ENCODE measurements around the gene MED23. TPM values are rescaled to one million over a fixed set of nuclear protein-coding genes. Genes with fewer than 3 reads are reported as not detected.

Gene MED23
- total and polyA plus RNA-seq, 2 experiments from 2014 or later, result 8.6 to 23.6 TPM

- peaks cover 2% of the 10 kb centered on the region; the same call in 1 of the 3 replicates for H3K4me1 Mint-ChIP-seq
- H3K27me3 ChIP-seq (ENCODE audit: insufficient read depth), result no peaks in the 10 kb centered on the region
- H3K9me2 ChIP-seq (ENCODE audit: insufficient read depth), result no peaks in the 10 kb centered on the region
- H3K27ac ChIP-seq (ENCODE audit: low read depth), result no peak overlapping the region
- no peaks in the 10 kb centered on the region for H3K79me2 ChIP-seq (replicated peaks; ENCODE audit: insufficient read depth)
- no peak overlapping the region for H3K4me2 ChIP-seq
- no peak overlapping the region for H3K27ac Mint-ChIP-seq
- TF ChIP-seq REST (IDR thresholded peaks at IDR 0.05; ENCODE audit: unreplicated experiment), result no peak
- TF ChIP-seq CTCF (conservative IDR thresholded peaks at IDR 0.05; ENCODE audit: low read depth in 2 of 2), result no peak
- TF ChIP-seq NANOG (IDR thresholded peaks at IDR 0.05; ENCODE audit: borderline replicate concordance), result no peak
- no peak for TF ChIP-seq EZH2phosphoT487 (IDR thresholded peaks at IDR 0.05; ENCODE audit: unreplicated experiment)
- no peak for TF ChIP-seq ZNF331 (CRISPR knock-in tag; IDR thresholded peaks at IDR 0.05; ENCODE audit: low read depth)
- no peak for TF ChIP-seq POLR2AphosphoS5 (IDR thresholded peaks at IDR 0.05; ENCODE audit: low read depth)
- TF ChIP-seq CREB1 (CRISPR knock-in tag; IDR thresholded peaks at IDR 0.05; ENCODE audit: low read depth), result no peak
- TF ChIP-seq JUNB (IDR thresholded peaks at IDR 0.05; ENCODE audit: unreplicated experiment), result no peak
- TF ChIP-seq ETS1 (IDR thresholded peaks at IDR 0.05), result no peak
- no peak for TF ChIP-seq ZNF462 (CRISPR knock-in tag; IDR thresholded peaks at IDR 0.05)
- no peak for TF ChIP-seq STAT1 (IDR thresholded peaks at IDR 0.05; ENCODE audit: unreplicated experiment)
- TF ChIP-seq EZH2 (IDR thresholded peaks at IDR 0.05; ENCODE audit: low read depth, unreplicated experiment), result no peak
- no peak for TF ChIP-seq ZNF114 (CRISPR knock-in tag; IDR thresholded peaks at IDR 0.05)
- DNase-seq (ENCODE audit: low spot score) (no peak), ATAC-seq (no peak)
- H3F3A ChIP-seq (replicated peaks; ENCODE audit: low read depth), result no peaks in the 10 kb centered on the region
- H4K20me1 ChIP-seq (replicated peaks; ENCODE audit: insufficient read depth), result no peaks in the 10 kb centered on the region
- H3K9me3 Mint-ChIP-seq, result peaks cover 8% of the 10 kb centered on the region; the same call in 2 of the 3 replicates
- no peaks in the 10 kb centered on the region for H3K36me3 ChIP-seq (ENCODE audit: insufficient read depth)
- no peak overlapping the region for H3K4me3 Mint-ChIP-seq
- peaks cover 5% of the 10 kb centered on the region for H3K27me3 Mint-ChIP-seq (ENCODE audit: insufficient read depth, low read depth, poor library complexity)
- no peak overlapping the region for H3K4me3 ChIP-seq
- peaks cover 8% of the 10 kb centered on the region; the same call in 2 of the 3 replicates for H3K36me3 Mint-ChIP-seq (ENCODE audit: low read depth)
- 0 out of 2 replicates have a peak overlapping the region, but pooled peaks have one; percentile 53 for H2AFZ ChIP-seq
- no peaks in the 10 kb centered on the region for H3K4me1 ChIP-seq (ENCODE audit: insufficient read depth)
These were observed 103.9 kb downstream of the MED23 start for GRCh38 chr6:131523988-131524673.
